Ishikawa (cell line): Measurements from ENCODE around the gene GRIK5.

Experiments
- CEBPB ChIP-seq: IDR thresholded peaks from 2 replicates; pipeline ENCODE4 v1.6.1; 2012
- CREB1 ChIP-seq: IDR thresholded peaks from 2 replicates; pipeline ENCODE4 v1.6.1; 2012; ENCODE audit warnings: low read depth
- EGR1 ChIP-seq: IDR thresholded peaks from 2 replicates; pipeline ENCODE4 v1.6.1; 2012
- EP300 ChIP-seq: IDR thresholded peaks from 2 replicates; pipeline ENCODE4 v1.6.1; 2012; ENCODE audit warnings: borderline replicate concordance
- FOXM1 ChIP-seq: IDR thresholded peaks from 2 replicates; pipeline ENCODE4 v1.6.1; 2012; ENCODE audit warnings: low read depth, borderline replicate concordance
- NFIC ChIP-seq: IDR thresholded peaks from 2 replicates; pipeline ENCODE4 v1.6.1; 2012
- RAD21 ChIP-seq: IDR thresholded peaks from 2 replicates; pipeline ENCODE4 v1.6.1; 2012; ENCODE audit warnings: low read depth
- TAF1 ChIP-seq: IDR thresholded peaks from 2 replicates; pipeline ENCODE4 v1.6.1; 2012; ENCODE audit warnings: low read depth, mild to moderate bottlenecking
- TCF12 ChIP-seq: IDR thresholded peaks from 2 replicates; pipeline ENCODE4 v1.6.1; 2012; ENCODE audit warnings: low read depth
- TEAD4 ChIP-seq: IDR thresholded peaks from 2 replicates; pipeline ENCODE4 v1.6.1; 2012
- YY1 ChIP-seq: IDR thresholded peaks from 2 replicates; pipeline ENCODE4 v1.6.1; 2012; ENCODE audit warnings: low read depth
- ZBTB7A ChIP-seq: IDR thresholded peaks from 2 replicates; pipeline ENCODE4 v1.6.1; 2012; ENCODE audit warnings: low read depth
- TF ChIP-seq, protein P1 (sequence below): IDR thresholded peaks from 2 replicates; pipeline ENCODE4 v1.6.1; 2012
- TF ChIP-seq, protein P2 (sequence below): IDR thresholded peaks from 2 replicates; pipeline ENCODE4 v1.6.1; 2012; ENCODE audit warnings: low read depth, mild to moderate bottlenecking
- TF ChIP-seq, protein P3 (sequence below): IDR thresholded peaks from 2 replicates; pipeline ENCODE4 v1.6.1; 2012

Gene GRIK5

DNA sequence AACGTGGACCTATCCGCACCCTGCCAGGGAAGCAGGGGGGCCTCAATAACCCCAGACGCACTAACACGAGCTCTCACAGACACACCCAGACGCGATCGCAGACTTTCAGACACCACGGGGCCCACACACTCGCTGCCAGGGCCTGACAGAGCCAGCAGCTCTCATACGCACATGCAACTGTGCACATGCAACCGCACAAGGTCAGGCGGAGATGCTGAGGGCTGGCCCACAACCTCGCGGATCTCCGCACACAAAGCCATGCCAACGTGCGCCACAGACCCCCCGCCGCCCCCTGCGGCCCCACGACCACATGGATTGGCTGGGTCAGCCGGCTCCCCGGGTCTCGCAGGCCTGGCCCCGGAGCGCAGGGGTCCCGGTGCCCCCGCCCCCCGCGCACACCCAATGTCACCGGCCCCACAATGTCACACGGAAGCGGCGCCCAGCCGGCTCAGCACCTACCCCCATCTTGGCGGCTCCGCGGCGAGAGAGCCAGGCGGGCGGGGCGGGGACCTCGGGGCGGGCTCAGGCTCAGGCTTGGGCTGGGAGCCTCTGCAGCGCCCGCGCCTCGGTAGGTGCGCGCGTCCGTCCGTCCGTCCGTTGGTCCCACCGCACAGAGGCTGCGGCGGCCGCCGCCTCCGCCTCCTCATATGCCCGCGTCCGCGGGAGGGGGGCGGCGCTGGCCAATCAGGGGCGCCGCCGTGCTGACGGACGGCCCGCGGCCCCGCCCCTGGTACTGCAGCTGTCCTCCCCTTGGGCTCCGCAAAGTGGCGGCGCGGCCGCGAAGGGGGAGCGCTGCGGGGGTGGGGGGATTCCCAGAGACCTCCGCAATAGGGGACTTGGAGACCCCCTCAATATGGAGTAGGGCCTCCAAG lies 76.2 kb downstream of the GRIK5 start, which contains the start of gene ATP1A3:
Gene ATP1A3 (minus strand): TSS at position 619 of the 872 bp plus-strand sequence. CDS start 154 bp downstream, at position 465.
- no peak for TF ChIP-seq FOXM1
- TF ChIP-seq TAF1, result no peak
- TF ChIP-seq, protein P1, sequence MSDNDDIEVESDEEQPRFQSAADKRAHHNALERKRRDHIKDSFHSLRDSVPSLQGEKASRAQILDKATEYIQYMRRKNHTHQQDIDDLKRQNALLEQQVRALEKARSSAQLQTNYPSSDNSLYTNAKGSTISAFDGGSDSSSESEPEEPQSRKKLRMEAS, result no peak
- TF ChIP-seq ZBTB7A, result peak; percentile 56; the same call in 1 of the 2 replicates

DNA sequence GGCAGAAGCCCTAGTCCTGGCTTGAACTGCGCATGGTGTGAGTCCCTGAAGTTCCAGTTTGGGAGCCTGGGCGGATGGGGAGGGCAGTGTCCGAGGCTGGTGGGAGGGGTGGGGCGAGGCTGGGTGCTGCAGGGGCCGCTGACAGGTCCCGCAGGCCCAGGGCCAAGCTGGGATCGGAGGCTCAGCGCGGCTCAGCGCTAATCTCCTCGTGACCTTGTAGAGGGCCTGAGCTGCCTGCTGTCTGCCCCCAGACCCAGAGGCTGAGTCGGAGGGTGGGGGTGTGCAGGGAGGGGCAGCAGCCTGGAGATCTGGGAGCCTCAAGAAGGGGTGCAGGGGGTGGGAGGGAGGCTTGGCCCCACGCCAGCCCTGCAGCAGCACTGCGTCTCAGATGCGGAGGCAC lies 79.0 kb downstream of the GRIK5 start:
- TF ChIP-seq TAF1, result no peak
- no peak for TF ChIP-seq FOXM1
- TF ChIP-seq, protein P2, sequence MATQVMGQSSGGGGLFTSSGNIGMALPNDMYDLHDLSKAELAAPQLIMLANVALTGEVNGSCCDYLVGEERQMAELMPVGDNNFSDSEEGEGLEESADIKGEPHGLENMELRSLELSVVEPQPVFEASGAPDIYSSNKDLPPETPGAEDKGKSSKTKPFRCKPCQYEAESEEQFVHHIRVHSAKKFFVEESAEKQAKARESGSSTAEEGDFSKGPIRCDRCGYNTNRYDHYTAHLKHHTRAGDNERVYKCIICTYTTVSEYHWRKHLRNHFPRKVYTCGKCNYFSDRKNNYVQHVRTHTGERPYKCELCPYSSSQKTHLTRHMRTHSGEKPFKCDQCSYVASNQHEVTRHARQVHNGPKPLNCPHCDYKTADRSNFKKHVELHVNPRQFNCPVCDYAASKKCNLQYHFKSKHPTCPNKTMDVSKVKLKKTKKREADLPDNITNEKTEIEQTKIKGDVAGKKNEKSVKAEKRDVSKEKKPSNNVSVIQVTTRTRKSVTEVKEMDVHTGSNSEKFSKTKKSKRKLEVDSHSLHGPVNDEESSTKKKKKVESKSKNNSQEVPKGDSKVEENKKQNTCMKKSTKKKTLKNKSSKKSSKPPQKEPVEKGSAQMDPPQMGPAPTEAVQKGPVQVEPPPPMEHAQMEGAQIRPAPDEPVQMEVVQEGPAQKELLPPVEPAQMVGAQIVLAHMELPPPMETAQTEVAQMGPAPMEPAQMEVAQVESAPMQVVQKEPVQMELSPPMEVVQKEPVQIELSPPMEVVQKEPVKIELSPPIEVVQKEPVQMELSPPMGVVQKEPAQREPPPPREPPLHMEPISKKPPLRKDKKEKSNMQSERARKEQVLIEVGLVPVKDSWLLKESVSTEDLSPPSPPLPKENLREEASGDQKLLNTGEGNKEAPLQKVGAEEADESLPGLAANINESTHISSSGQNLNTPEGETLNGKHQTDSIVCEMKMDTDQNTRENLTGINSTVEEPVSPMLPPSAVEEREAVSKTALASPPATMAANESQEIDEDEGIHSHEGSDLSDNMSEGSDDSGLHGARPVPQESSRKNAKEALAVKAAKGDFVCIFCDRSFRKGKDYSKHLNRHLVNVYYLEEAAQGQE, result no peak
- no peak for TF ChIP-seq RAD21
- TF ChIP-seq EP300, result no peak
- TF ChIP-seq ZBTB7A, result no peak
- no peak for TF ChIP-seq YY1
- TF ChIP-seq, protein P3, sequence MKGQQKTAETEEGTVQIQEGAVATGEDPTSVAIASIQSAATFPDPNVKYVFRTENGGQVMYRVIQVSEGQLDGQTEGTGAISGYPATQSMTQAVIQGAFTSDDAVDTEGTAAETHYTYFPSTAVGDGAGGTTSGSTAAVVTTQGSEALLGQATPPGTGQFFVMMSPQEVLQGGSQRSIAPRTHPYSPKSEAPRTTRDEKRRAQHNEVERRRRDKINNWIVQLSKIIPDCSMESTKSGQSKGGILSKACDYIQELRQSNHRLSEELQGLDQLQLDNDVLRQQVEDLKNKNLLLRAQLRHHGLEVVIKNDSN, result no peak
- no peak for TF ChIP-seq NFIC
- TF ChIP-seq, protein P1, result no peak
- TF ChIP-seq EGR1, result no peak
- no peak for TF ChIP-seq TCF12
- TF ChIP-seq CEBPB, result no peak
- TF ChIP-seq TEAD4, result no peak

DNA sequence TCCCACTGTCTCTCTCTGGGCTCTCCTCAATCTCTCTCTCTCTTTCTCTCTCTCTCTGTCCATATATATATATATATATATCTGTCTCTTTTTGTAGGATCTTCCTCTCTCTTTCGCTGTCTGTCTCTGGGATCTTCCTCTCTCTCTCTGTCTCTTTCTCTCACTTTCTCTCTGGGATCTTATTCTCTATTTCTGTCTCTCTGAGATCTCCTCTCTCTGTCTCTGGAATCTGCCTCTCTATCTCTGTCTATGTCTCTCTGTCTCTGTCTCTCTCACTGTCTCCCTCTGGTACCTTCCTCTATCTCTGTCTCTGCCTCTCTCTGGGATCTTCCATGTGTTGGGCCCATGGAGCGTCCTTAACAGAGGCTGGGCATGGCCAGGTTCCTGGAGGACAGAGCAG lies 79.4 kb downstream of the GRIK5 start:
- no peak for TF ChIP-seq TEAD4

DNA sequence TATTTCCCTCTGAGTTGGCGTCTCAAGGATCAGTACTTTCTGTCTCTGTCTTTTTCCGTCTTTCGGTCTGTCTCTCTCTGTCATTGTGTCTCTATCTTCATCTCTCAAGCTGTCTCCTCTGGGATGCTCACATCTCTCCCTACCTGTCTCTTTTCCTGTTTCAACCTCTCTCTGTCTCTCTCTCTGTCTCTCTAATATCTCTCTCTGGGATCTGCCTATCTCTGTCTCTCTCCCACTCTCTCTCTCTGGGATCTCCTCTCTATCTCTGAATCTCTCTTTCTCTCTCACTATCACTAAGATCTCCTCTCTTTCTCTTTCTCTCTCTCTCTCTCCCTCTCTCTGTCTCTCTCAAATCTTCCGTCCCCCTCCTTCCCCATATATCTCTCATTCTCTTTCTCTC lies 80.0 kb downstream of the GRIK5 start:
- TF ChIP-seq TEAD4 (no peak), YY1 (no peak), FOXM1 (no peak), RAD21 (no peak), EGR1 (no peak), CEBPB (no peak), ZBTB7A (no peak)
- TF ChIP-seq, protein P3, result no peak

DNA sequence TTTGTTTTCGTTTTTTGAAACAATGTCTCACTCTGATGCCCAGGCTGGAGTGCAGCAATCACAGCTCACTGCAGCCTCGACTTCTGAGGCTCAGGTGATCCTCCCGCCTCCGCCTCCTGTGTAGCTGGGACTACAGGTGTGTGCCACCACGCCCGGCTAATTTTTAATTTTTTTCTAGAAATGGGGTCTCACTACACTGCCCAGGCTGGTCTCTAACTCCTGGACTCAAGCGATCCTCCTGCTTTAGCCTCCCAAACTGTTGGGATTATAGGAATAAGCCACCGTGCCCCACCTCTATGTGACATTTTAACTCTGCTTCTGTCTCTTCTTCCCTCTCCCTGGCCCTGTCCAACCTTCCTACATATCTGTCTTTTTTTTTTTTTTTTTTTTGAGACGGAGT lies 81.1 kb downstream of the GRIK5 start:
- no peak for TF ChIP-seq TEAD4
- TF ChIP-seq TAF1, result no peak
- TF ChIP-seq YY1, result no peak
- no peak for TF ChIP-seq FOXM1
- no peak for TF ChIP-seq EP300
- TF ChIP-seq CREB1, result no peak
- TF ChIP-seq, protein P3, result no peak
- no peak for TF ChIP-seq TCF12
- TF ChIP-seq ZBTB7A, result no peak

DNA sequence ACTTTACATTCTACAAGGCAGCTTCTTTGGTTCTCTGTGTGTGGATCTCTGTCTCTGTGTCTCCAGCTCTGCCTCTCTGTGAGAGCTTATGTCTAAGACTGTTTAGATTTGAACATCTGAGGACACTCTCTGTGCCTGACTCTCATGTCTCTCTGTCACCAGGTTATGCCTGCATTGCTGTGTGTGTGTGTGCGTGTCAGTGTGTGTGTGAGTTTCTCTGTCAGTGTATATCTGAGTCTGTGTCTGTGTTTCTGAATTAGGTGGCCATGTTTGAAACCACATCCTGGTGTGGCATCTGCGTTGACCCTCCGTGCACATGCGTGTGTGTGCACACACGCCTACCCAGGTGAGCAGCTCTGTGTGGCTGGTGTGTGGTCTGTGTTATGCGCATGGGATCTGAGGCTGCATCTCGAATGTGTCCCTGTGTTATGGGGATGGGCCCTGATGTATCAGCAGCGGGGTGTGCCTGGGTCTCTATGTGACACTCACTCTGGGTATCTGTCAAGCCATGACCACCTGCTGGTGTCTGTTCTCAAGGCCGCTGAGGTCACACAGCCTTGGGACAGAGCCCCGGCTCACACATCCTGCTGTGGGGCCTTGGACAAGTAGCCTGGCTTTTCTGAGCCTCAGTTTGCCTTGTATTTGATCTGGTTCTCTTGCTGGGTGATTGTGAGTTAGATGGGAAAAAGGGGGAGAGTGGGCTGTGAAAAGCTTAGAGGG lies 82.7 kb downstream of the GRIK5 start:
- no peak for TF ChIP-seq YY1
- TF ChIP-seq, protein P1, result no peak
- no peak for TF ChIP-seq NFIC
- no peak for TF ChIP-seq ZBTB7A
- no peak for TF ChIP-seq CEBPB
- TF ChIP-seq EGR1, result no peak
- no peak for TF ChIP-seq EP300

DNA sequence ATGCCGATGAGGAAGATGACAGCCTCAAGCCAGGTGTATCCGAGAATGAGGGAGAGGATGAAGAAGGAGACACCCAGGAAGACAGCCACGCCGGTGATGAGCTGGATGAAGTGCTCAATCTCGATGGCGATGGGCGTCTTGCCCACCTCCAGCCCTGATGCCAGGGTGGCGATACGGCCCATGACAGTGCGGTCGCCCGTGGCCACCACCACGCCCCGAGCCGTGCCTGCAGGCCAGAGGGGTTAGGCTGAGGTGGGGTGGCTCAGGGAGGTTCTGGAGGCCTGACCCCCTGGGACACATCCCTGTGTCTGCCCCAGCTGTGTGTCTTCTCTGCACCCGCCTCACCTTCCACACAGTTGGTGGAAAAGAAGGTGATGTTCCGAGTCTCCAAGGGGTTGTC lies 85.0 kb downstream of the GRIK5 start:
- TF ChIP-seq RAD21, result no peak
- no peak for TF ChIP-seq NFIC
- TF ChIP-seq FOXM1, result no peak
- TF ChIP-seq ZBTB7A, result no peak
- no peak for TF ChIP-seq YY1
- TF ChIP-seq, protein P3, result no peak
- TF ChIP-seq, protein P2, result no peak
- no peak for TF ChIP-seq TCF12
- TF ChIP-seq EP300, result no peak
- TF ChIP-seq CREB1, result no peak
- TF ChIP-seq TEAD4, result no peak
- no peak for TF ChIP-seq TAF1
- TF ChIP-seq, protein P1, result no peak
- TF ChIP-seq CEBPB, result no peak
- no peak for TF ChIP-seq EGR1
